Thymus (tissue), 11 donors: Measurements from ENCODE around the gene SASH1. TPM values are rescaled to one million over a fixed set of nuclear protein-coding genes. Genes with fewer than 3 reads are reported as not detected.
A peak's percentile ranks its signal among the peaks of the same experiment; 100 is the strongest.

Source experiments
- DNase-seq, 9 donors: peaks; one replicate each; pipeline ENCODE4 v3.0.0-alpha.2; 2013; ENCODE audit warnings: low spot score in 9 of 9, low read depth in 6 of 9, missing footprints in 1 of 9
- H3K27ac ChIP-seq, 2 donors: one replicate each; pipeline ENCODE4 v1.5.1; 2013; ENCODE audit warnings: control low read depth in 1 of 2, low read depth in 1 of 2, low read length in 1 of 2, mild to moderate bottlenecking in 1 of 2, moderate library complexity in 1 of 2
- H3K27me3 ChIP-seq, 2 donors: one replicate each; pipeline ENCODE4 v1.5.1; 2013; ENCODE audit warnings: low read length in 1 of 2; ENCODE audit not compliant: control insufficient read depth in 2 of 2, insufficient read depth in 1 of 2
- H3K36me3 ChIP-seq, 2 donors: one replicate each; pipeline ENCODE4 v1.5.1; 2013; ENCODE audit warnings: low read length in 1 of 2, mild to moderate bottlenecking in 1 of 2, moderate library complexity in 1 of 2; ENCODE audit not compliant: control insufficient read depth in 2 of 2, insufficient read depth in 2 of 2
- H3K4me1 ChIP-seq, 2 donors: one replicate each; pipeline ENCODE4 v1.5.1; 2013; ENCODE audit warnings: low read length in 2 of 2; ENCODE audit not compliant: control insufficient read depth in 2 of 2, insufficient read depth in 2 of 2
- H3K4me3 ChIP-seq, 2 donors: one replicate each; pipeline ENCODE4 v1.5.1; 2013; ENCODE audit warnings: low read length in 2 of 2, control low read depth in 1 of 2, mild to moderate bottlenecking in 1 of 2
- H3K9me3 ChIP-seq, 2 donors: one replicate each; pipeline ENCODE4 v1.5.1; 2013; ENCODE audit warnings: low read length in 1 of 2, mild to moderate bottlenecking in 1 of 2; ENCODE audit not compliant: control insufficient read depth in 2 of 2, insufficient read depth in 1 of 2
- WGBS: extraction: QIAGEN DNeasy Blood & Tissue Kit; methylation state at CpG from one replicate; pipeline ENCODE4 v1.1.7; 2013; 5-methylcytosine and 5-hydroxymethylcytosine counted together
- polyA plus RNA-seq: library from polyadenylated mRNA; stranded (reverse); fragments of 200-250 nt; gene quantifications from one replicate; pipeline ENCODE4 v1.2.3, GENCODE V29; 2013
- total RNA-seq: library from RNA; stranded (reverse); fragments of 120-200 nt; gene quantifications from one replicate; pipeline ENCODE4 v1.2.4, GENCODE V29; 2013
- donor health status: healthy.

SASH1 gene
- total and polyA plus RNA-seq, 2 donors, result 3.7 to 7.0 TPM

DNA sequence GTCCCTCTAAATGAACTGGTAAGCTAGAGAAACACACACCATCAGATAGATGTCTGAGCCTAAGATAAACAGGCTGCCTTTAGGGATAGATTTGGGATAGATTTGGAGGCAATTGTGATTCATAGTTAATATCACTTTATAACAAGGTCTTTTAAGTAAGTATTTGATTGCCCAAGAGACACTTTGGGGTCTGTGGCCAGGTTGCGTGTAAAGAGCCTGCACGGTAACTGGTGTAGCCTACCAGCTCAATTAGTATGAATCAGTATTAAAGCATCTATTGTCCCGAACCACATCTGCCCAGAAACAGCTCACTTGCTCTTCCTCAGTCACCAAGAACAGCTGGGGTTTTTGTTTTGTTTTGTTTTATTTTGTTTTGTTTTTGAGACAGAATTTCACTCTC lies 193.3 kb downstream of the SASH1 start:
- H3K27ac ChIP-seq, result no peak overlapping the region
- no peaks in the 10 kb centered on the region for H3K27me3 ChIP-seq
- no peaks in the 10 kb centered on the region for H3K9me3 ChIP-seq
- H3K4me3 ChIP-seq, result no peak overlapping the region
- H3K36me3 ChIP-seq, result no peaks in the 10 kb centered on the region
- no peaks in the 10 kb centered on the region for H3K4me1 ChIP-seq
- DNase-seq, result no peak
- over 99% methylated on average over 3 of the region's 3 CpGs for WGBS

DNA sequence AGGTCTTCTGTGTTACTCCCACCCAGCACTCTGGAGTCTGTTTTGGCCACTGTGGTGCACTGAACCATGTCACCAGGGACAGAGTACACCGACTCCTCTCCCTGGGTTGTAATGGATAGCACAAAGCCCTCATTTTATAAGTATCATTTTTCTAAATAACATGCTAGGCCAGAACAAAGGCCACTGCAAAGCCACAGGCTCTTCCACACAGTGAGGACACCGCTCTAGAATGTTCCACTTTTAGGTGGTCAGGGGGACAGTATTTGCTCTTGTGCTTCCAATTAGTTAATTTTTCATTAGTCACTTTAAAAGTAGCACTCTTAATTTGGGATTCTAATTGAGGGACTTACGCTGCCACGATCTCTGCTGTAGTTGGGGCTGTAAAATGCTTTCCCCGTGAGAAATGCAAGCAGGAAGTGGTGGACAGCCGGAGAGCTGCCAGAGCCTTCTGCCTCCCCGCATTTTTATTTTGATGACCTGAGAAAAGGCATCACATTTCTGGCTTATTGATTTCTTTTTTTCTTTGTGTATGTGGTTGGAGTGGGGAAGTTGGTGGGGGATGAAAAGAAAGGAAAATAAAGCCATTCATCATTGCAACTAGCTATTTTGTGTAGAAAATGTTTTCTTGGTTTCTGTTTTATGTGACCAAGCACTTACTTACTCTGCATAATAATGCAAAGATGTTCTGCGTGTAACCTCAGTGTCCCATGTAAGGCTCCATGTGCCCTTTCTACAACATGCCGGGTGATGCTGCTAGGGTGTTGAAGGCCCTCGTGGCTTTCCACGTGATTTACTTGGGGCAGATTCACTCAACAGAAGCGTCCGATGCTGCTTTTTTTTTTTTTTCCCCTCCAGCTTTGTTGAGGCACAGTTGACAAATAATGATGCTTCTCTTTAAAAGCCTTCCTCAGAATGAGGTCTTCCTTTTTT lies 195.9 kb downstream of the SASH1 start:
- DNase-seq, result no peak

DNA sequence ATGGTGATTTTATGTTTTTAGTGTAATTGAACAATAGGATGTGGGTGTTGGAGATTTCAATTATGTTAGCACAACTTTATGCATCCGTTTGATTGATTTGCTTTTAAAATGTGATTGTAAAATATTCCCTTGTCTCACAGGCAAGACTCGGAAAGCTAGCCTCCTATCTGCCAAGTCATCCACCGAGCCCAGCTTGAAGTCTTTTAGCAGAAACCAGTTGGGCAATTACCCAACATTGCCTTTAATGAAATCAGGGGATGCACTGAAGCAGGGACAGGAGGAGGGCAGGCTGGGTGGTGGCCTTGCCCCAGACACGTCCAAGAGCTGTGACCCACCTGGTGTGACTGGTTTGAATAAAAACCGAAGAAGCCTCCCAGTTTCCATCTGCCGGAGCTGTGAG lies 200.9 kb downstream of the SASH1 start:
- 96% methylated on average over 6 of the region's 6 CpGs for WGBS
- no peaks in the 10 kb centered on the region for H3K36me3 ChIP-seq
- no peak overlapping the region for H3K4me3 ChIP-seq
- H3K9me3 ChIP-seq, result no peaks in the 10 kb centered on the region
- no peak for DNase-seq
- no peaks in the 10 kb centered on the region for H3K27me3 ChIP-seq
- no peak overlapping the region for H3K27ac ChIP-seq
- no peaks in the 10 kb centered on the region for H3K4me1 ChIP-seq

More for the DNA sequence above, 195.9 kb downstream of the SASH1 start:
- 83% methylated on average over 13 of the region's 13 CpGs for WGBS
- H3K36me3 ChIP-seq, result no peaks in the 10 kb centered on the region
- H3K9me3 ChIP-seq, result no peaks in the 10 kb centered on the region
- H3K4me1 ChIP-seq, result no peaks in the 10 kb centered on the region
- no peaks in the 10 kb centered on the region for H3K27me3 ChIP-seq
- H3K4me3 ChIP-seq, result no peak overlapping the region
- H3K27ac ChIP-seq, result no peak overlapping the region

DNA sequence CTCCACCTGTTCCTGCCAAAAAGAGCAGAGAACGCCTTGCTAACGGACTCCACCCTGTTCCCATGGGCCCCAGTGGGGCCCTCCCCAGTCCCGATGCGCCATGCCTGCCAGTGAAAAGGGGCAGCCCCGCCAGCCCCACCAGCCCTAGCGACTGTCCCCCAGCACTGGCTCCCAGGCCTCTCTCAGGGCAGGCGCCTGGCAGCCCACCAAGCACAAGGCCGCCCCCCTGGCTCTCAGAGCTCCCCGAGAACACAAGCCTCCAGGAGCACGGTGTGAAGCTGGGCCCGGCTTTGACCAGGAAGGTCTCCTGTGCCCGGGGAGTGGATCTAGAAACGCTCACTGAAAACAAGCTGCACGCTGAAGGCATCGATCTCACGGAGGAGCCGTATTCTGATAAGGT lies 201.8 kb downstream of the SASH1 start:
- no peaks in the 10 kb centered on the region for H3K9me3 ChIP-seq
- H3K36me3 ChIP-seq, result no peaks in the 10 kb centered on the region
- no peaks in the 10 kb centered on the region for H3K4me1 ChIP-seq
- 97% methylated on average over 17 of the region's 17 CpGs for WGBS
- H3K27ac ChIP-seq, result no peak overlapping the region
- no peak overlapping the region for H3K4me3 ChIP-seq
- DNase-seq, result no peak
- H3K27me3 ChIP-seq, result no peaks in the 10 kb centered on the region

DNA sequence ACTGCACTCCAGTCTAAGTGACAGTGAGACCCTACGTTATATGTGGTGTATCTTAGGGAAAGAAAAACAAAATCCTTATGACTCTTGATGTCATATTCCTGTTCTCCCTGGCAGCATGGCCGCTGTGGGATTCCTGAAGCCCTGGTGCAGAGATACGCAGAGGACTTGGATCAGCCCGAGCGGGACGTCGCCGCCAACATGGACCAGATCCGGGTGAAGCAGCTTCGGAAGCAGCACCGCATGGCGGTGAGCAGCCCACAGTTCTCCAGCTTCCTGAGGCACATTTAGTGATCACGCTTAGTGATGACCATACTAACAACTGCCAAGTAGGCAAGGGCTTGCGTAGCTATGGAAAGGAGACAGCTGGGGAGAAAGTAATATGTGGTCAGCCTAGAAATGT lies 203.3 kb downstream of the SASH1 start:
- Histone ChIP-seq H3K36me3 (no peaks in the 10 kb centered on the region), H3K4me1 (no peaks in the 10 kb centered on the region), H3K4me3 (no peak overlapping the region), H3K9me3 (no peaks in the 10 kb centered on the region), H3K27ac (no peak overlapping the region), H3K27me3 (no peaks in the 10 kb centered on the region)
- DNase-seq, result no peak
- 98% methylated on average over 14 of the region's 14 CpGs for whole genome bisulfite sequencing

GRCh38 chr6:148547110-148547509 lies 204.5 kb downstream of the SASH1 start:
- no peaks in the 10 kb centered on the region for H3K36me3 ChIP-seq
- DNase-seq, result no peak
- no peaks in the 10 kb centered on the region for H3K27me3 ChIP-seq
- 94% methylated on average over 7 of the region's 7 CpGs for WGBS
- no peaks in the 10 kb centered on the region for H3K9me3 ChIP-seq
- H3K27ac ChIP-seq, result no peak overlapping the region
- no peaks in the 10 kb centered on the region for H3K4me1 ChIP-seq
- no peak overlapping the region for H3K4me3 ChIP-seq

- no peaks in the 10 kb centered on the region for H3K4me1 ChIP-seq
- H3K27me3 ChIP-seq, result no peaks in the 10 kb centered on the region
- WGBS, result 96% methylated on average over 22 of the region's 22 CpGs
- no peaks in the 10 kb centered on the region for H3K36me3 ChIP-seq
- no peak for DNase-seq
- H3K27ac ChIP-seq, result no peak overlapping the region
- no peak overlapping the region for H3K4me3 ChIP-seq
- no peaks in the 10 kb centered on the region for H3K9me3 ChIP-seq
Observed at GRCh38 chr6:148548065-148548748, 205.6 kb downstream of the SASH1 start.

- no peaks in the 10 kb centered on the region for H3K9me3 ChIP-seq
- no peak overlapping the region for H3K4me3 ChIP-seq
- H3K4me1 ChIP-seq, result no peaks in the 10 kb centered on the region
- DNase-seq, result no peak
- 95% methylated on average over 4 of the region's 4 CpGs for WGBS
- H3K27me3 ChIP-seq, result no peaks in the 10 kb centered on the region
- H3K27ac ChIP-seq, result no peak overlapping the region
- H3K36me3 ChIP-seq, result no peaks in the 10 kb centered on the region
Observed at GRCh38 chr6:148548749-148549140, 206.1 kb downstream of the SASH1 start.

DNA sequence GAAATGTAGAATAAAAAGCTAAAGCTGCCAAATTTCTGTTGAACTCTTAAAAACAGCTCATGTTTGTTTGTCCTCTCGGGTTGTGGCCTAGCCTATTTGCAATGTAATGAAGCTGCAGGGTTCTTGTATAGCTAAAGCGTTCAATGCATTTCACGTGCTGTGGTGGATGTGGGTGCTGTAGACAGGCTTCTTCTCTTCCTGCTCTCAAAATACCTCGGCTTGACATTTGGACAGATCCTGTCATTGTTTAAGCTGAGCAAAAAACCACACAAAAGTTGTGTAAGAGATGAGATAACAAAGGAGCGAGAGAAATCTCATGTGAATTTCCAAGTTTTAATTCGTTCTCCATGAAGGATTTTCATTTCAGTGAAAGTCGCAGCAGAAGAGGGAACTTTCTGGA lies 207.9 kb downstream of the SASH1 start:
- no peaks in the 10 kb centered on the region for H3K4me1 ChIP-seq
- no peak overlapping the region for H3K27ac ChIP-seq
- 68% methylated on average over 7 of the region's 7 CpGs for WGBS
- H3K27me3 ChIP-seq, result no peaks in the 10 kb centered on the region
- no peaks in the 10 kb centered on the region for H3K9me3 ChIP-seq
- no peak overlapping the region for H3K4me3 ChIP-seq
- H3K36me3 ChIP-seq, result no peaks in the 10 kb centered on the region
- DNase-seq, result peak in 7 of 9 donors; percentile 11 to 74 (median 29)
